Esophagus muscularis mucosa (tissue), 3 donors: ENCODE measurements around the gene SNX9.

ENCODE experiments used
- POLR2A ChIP-seq: fragments of 450-650 bp; IDR thresholded peaks from one replicate; pipeline ENCODE4 v1.6.1; 2017; ENCODE audit warnings: antibody characterized with exemption, moderate library complexity, mild to moderate bottlenecking, low read depth
- POLR2AphosphoS5 ChIP-seq, 2 donors: sonication (generic); formaldehyde crosslinking; IDR thresholded peaks; one replicate each; pipeline ENCODE4 v1.6.1; 2017; ENCODE audit warnings: antibody characterized with exemption in 2 of 2
- TF ChIP-seq, protein P1 (sequence below), 3 experiments: fragments of 200-600 bp in 2 of 3; fragments of 450-650 bp in 1 of 3; sonication (generic) in 2 of 3; IDR thresholded peaks; one replicate each; pipeline ENCODE4 v1.5.1; 2017 to 2019; ENCODE audit warnings: antibody characterized with exemption in 3 of 3, mild to moderate bottlenecking in 2 of 3, moderate library complexity in 1 of 3

- TF ChIP-seq, protein P1, sequence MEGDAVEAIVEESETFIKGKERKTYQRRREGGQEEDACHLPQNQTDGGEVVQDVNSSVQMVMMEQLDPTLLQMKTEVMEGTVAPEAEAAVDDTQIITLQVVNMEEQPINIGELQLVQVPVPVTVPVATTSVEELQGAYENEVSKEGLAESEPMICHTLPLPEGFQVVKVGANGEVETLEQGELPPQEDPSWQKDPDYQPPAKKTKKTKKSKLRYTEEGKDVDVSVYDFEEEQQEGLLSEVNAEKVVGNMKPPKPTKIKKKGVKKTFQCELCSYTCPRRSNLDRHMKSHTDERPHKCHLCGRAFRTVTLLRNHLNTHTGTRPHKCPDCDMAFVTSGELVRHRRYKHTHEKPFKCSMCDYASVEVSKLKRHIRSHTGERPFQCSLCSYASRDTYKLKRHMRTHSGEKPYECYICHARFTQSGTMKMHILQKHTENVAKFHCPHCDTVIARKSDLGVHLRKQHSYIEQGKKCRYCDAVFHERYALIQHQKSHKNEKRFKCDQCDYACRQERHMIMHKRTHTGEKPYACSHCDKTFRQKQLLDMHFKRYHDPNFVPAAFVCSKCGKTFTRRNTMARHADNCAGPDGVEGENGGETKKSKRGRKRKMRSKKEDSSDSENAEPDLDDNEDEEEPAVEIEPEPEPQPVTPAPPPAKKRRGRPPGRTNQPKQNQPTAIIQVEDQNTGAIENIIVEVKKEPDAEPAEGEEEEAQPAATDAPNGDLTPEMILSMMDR (IDR thresholded peaks at IDR 0.05), result no peak
- TF ChIP-seq POLR2AphosphoS5 (IDR thresholded peaks at IDR 0.05), result no peak
- no peak for TF ChIP-seq POLR2A
Observed at GRCh38 chr6:157984686-157985225, 161.7 kb downstream of the SNX9 start.
